ENCODE data around the gene RGCC. TPM values are rescaled to one million over a fixed set of nuclear protein-coding genes. Genes with fewer than 3 reads are reported as not detected.
A peak's percentile ranks its signal among the peaks of the same experiment; 100 is the strongest.
"Not testable (repeated sequence)": the region's sequence is repeated elsewhere in the genome, so short reads cannot be mapped to it uniquely, and the experiment has no call there.

The RGCC gene
- total and polyA plus RNA-seq, 12 donors = 15.6 to 63.2 (median 46.6) TPM

DNA sequence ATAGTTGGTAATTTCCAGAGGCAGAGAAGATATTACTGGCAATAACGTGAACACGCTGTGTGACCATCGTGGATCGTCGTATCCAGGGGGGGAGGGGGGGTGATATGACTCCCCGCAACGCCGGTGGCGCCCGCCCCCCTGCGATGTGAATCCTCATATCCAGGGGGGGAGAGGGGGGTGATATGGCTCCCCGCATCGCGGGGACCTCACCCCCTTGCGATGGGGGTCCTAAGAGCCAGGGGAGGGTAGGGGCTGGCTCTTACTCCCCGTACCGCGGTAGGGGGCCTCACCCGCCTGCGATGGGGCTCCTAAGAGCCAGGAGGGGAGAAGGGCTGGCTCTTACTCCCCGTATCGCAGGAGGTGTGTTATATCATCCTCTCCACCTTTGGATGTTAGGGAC is 31.3 kb upstream of the RGCC start:
- 71 to 72% methylated on average over 22 of the region's 22 CpGs for WGBS, 2 donors
- intact Hi-C loops (cut with DNase I) = no loop called here
- Histone ChIP-seq H3K36me3 (no peaks in the 10 kb centered on the region), H3K9me3 (no peaks in the 10 kb centered on the region), H3K27ac (no peak overlapping the region), H3K4me1 (peaks cover 0 to 7% (median 0%) of the 10 kb centered on the region in 9 donors), H3K27me3 (peaks cover 0 to 22% (median 10%) of the 10 kb centered on the region in 7 donors), H3K4me3 (no peak overlapping the region)
- TF ChIP-seq, protein P1, sequence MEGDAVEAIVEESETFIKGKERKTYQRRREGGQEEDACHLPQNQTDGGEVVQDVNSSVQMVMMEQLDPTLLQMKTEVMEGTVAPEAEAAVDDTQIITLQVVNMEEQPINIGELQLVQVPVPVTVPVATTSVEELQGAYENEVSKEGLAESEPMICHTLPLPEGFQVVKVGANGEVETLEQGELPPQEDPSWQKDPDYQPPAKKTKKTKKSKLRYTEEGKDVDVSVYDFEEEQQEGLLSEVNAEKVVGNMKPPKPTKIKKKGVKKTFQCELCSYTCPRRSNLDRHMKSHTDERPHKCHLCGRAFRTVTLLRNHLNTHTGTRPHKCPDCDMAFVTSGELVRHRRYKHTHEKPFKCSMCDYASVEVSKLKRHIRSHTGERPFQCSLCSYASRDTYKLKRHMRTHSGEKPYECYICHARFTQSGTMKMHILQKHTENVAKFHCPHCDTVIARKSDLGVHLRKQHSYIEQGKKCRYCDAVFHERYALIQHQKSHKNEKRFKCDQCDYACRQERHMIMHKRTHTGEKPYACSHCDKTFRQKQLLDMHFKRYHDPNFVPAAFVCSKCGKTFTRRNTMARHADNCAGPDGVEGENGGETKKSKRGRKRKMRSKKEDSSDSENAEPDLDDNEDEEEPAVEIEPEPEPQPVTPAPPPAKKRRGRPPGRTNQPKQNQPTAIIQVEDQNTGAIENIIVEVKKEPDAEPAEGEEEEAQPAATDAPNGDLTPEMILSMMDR (IDR thresholded peaks at IDR 0.05) = no peak
- DNase-seq (no peak), ATAC-seq (no peak)

DNA sequence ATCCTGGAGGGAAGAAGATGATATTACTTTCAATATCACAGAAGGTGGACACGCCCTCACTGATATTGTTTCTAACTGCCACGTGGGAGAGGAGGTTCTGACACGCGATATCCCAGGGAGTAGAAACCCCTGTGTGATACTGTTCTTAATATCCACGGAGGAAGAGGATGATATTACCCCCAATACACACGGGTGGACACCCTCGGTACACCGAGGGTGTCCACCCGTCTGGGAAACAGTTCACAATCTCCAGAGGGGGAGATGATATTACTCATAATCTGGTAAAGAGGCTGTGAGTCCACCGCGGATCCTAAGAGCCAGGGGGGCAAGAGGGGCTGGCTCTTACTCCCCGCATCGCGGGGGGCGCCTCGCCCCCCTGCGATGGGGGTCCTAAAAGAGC is 29.7 kb upstream of the RGCC start:
- Histone ChIP-seq H3K36me3 (no peaks in the 10 kb centered on the region), H3K4me3 (peak overlapping the region in 9 of 10 donors; percentile 4 to 46 (median 30)), H3K27ac (no peak overlapping the region), H3K9me3 (no peaks in the 10 kb centered on the region), H3K27me3 (peaks cover 0 to 22% (median 10%) of the 10 kb centered on the region in 7 donors), H3K4me1 (peaks cover 0 to 7% (median 0%) of the 10 kb centered on the region in 9 donors)
- intact Hi-C loops (cut with DNase I) = no loop called here
- DNase-seq (no peak), ATAC-seq (peak in 1 of 8 donors; percentile 34)
- TF ChIP-seq, protein P1 (IDR thresholded peaks at IDR 0.05) = no peak
- 18 to 31% methylated on average over 17 of the region's 17 CpGs for WGBS, 2 donors

DNA sequence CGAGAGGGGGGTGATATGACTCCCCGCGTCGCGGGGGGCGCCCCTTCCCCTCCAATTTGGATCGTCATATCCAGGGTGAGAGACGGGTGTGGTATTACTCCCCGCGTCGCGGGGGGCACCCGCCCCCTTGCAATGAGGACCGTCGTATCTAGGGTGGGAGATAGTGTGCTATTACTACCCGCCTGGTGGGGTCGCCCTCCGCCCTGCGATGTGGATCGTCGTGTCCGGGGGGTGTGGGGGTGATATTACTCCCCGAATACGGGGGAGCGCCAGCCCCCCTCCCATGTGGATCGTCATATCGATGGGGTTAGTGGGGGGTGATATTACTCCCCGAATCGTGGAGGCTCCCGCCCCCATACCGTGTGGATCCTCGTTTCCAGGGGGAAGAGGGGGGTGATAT is 29.2 kb upstream of the RGCC start:
- Histone ChIP-seq H3K27ac (no peak overlapping the region), H3K4me3 (peak overlapping the region in 9 of 10 donors; percentile 4 to 46 (median 30)), H3K36me3 (no peaks in the 10 kb centered on the region), H3K9me3 (no peaks in the 10 kb centered on the region), H3K27me3 (peaks cover 0 to 22% (median 10%) of the 10 kb centered on the region in 7 donors), H3K4me1 (peaks cover 0 to 7% (median 0%) of the 10 kb centered on the region in 9 donors)
- peak in 6 of 8 donors; percentile 24 to 83 (median 62) for ATAC-seq
- TF ChIP-seq, protein P1 (IDR thresholded peaks at IDR 0.05) = peak in 7 of 9 donors; percentile 10 to 51 (median 26)
- peak; percentile 6 to 28 for DNase-seq
- WGBS, 2 donors = 7 to 8% methylated on average over 32 of the region's 32 CpGs
- intact Hi-C loops (cut with DNase I) = no loop called here

DNA sequence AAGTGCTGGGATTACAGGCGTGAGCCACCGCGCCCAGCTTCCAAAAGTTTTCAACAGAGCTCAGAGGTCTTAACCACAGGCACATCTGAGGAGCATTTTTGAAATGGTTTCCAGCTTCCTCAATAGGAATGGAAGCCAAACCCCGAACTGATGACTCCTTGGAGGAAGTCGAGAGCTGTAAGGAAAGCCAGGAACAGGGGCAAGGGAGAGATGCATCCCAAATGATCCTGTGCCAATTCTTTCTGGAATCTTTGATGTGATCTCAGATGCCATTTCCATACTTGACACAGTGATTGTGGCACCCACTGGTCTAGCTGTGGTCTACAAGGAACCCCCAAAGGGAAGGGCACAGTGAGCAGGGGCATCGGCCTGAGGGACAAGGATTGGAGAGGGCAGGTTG is 23.3 kb upstream of the RGCC start:
- H3K4me1 ChIP-seq; H3K9me3 ChIP-seq; DNase-seq; intact Hi-C loops (cut with DNase I); H3K36me3 ChIP-seq; H3K4me3 ChIP-seq; ATAC-seq; H3K27me3 ChIP-seq; H3K27ac ChIP-seq: not testable (repeated sequence)
- WGBS, 2 donors = 82 to 91% methylated on average over 6 of the region's 6 CpGs

DNA sequence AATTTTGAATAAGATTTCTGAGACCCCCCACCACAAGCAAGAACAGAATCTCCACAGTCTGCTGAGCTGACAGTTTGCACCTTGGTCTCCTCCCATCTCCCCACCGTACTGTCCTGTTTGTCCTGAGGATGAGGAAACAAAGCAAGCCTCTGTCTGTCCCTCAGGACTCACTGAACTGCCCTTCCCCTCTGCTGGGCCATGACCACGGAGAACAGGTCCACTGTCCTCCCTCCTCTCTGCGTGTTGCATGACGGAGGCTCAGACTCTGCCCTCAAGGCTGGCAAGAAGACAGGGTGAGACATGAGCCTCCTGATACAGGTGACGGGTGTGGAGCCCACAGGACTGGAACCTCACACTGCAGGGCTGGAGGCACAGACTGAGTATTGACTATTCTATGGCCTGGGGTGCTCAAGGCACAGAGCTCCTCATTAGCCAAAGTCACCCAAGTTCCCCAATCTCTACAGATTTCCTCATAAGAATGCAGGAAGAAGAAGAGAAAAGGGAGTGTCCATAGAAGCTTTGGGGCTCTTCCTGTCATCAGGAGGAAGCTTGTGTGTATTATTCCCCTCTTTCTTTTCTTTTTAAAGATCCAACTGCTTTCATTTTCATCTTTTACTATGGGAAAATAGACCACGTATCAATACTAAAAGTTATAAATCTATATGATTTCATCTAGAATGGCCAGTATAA is 22.4 kb upstream of the RGCC start:
- Histone ChIP-seq H3K27me3 (no peaks in the 10 kb centered on the region), H3K36me3 (no peaks in the 10 kb centered on the region), H3K4me1 (no peaks in the 10 kb centered on the region), H3K27ac (no peak overlapping the region), H3K4me3 (no peak overlapping the region), H3K9me3 (no peaks in the 10 kb centered on the region)
- no peak for ATAC-seq
- WGBS, 2 donors = 77 to 87% methylated on average over 6 of the region's 6 CpGs
- no peak for DNase-seq
- TF ChIP-seq, protein P1 (IDR thresholded peaks at IDR 0.05) = no peak
- intact Hi-C loops (cut with DNase I) = no loop called here
